Common myeloid progenitor, CD34-positive (primary cell): ENCODE measurements around the gene DAGLB.
A peak's percentile ranks its signal among the peaks of the same experiment; 100 is the strongest.

ENCODE experiments used
- CTCF ChIA-PET: fragments of 350-600 bp; sonication (Branson Sonifier 250); formaldehyde crosslinking; loops from one replicate; lab custom pipeline; 2021; ENCODE audit warnings: antibody characterized with exemption; lab: Charles Lee
- POLR2A ChIA-PET: fragments of 350-600 bp; sonication (Branson Sonifier 250); formaldehyde crosslinking; loops from one replicate; lab custom pipeline; 2021; ENCODE audit warnings: antibody characterized with exemption; lab: Charles Lee
- DNase-seq, 3 donors: peaks; one replicate each; pipeline versions ENCODE4 v3.0.0 to v3.0.0-alpha.2; 2013
- H3K27ac ChIP-seq, 2 experiments: 1 replicate in 1 of 2; 2 replicates in 1 of 2; pipeline ENCODE4 v1.7.0; 2013; ENCODE audit warnings: inconsistent platforms in 2 of 2, low read length in 2 of 2, mild to moderate bottlenecking in 2 of 2, low read depth in 1 of 2, moderate library complexity in 1 of 2; ENCODE audit not compliant: severe bottlenecking in 2 of 2, insufficient read depth in 1 of 2, poor library complexity in 1 of 2
- H3K27me3 ChIP-seq, 5 experiments: replicated peaks in 2 of 5; 1 replicate in 3 of 5; 2 replicates in 2 of 5; pipeline versions ENCODE4 v1.6.1 to v1.7.0; 2013; ENCODE audit warnings: low read length in 4 of 5, mild to moderate bottlenecking in 2 of 5, moderate library complexity in 2 of 5, inconsistent platforms in 1 of 5; ENCODE audit not compliant: insufficient read depth in 5 of 5, control insufficient read depth in 4 of 5
- H3K36me3 ChIP-seq, 4 experiments: 1 replicate in 2 of 4; 2 replicates in 2 of 4; pipeline versions ENCODE4 v1.6.1 to v1.7.0; 2013; ENCODE audit warnings: low read length in 3 of 4, control low read depth in 1 of 4, mild to moderate bottlenecking in 1 of 4; ENCODE audit not compliant: control insufficient read depth in 4 of 4, insufficient read depth in 4 of 4
- H3K4me1 ChIP-seq, 4 experiments: 1 replicate in 3 of 4; 2 replicates in 1 of 4; pipeline versions ENCODE4 v1.6.1 to v1.7.1; 2013; ENCODE audit warnings: low read length in 3 of 4, mild to moderate bottlenecking in 3 of 4, control low read depth in 1 of 4, inconsistent platforms in 1 of 4, moderate library complexity in 1 of 4; ENCODE audit not compliant: control insufficient read depth in 4 of 4, insufficient read depth in 4 of 4; ENCODE audit errors: control extremely low read depth in 1 of 4
- H3K4me3 ChIP-seq, 7 experiments: 1 replicate in 4 of 7; 2 replicates in 3 of 7; pipeline versions ENCODE4 v1.5.1 to v1.7.0; 2013; ENCODE audit warnings: mild to moderate bottlenecking in 7 of 7, low read length in 6 of 7, moderate library complexity in 6 of 7, inconsistent platforms in 2 of 7, low read depth in 2 of 7, control low read depth in 1 of 7; ENCODE audit not compliant: insufficient read depth in 4 of 7, control insufficient read depth in 1 of 7; ENCODE audit errors: extremely low read depth in 1 of 7
- H3K9me3 ChIP-seq, 5 experiments: 1 replicate in 4 of 5; 2 replicates in 1 of 5; pipeline versions ENCODE4 v1.6.1 to v1.7.1; 2013; ENCODE audit warnings: low read length in 4 of 5, mild to moderate bottlenecking in 2 of 5, inconsistent platforms in 1 of 5, low read depth in 1 of 5, moderate library complexity in 1 of 5; ENCODE audit not compliant: control insufficient read depth in 4 of 5, insufficient read depth in 2 of 5; ENCODE audit errors: control extremely low read depth in 1 of 5
- WGBS: methylation state at CpG from one replicate; pipeline ENCODE4 v1.1.5; 2013; ENCODE audit not compliant: insufficient coverage; 5-methylcytosine and 5-hydroxymethylcytosine counted together

DAGLB gene

GRCh38 chr7:6394114-6394513 lies 53.6 kb downstream of the DAGLB start:
- peaks cover 5 to 31% (median 29%) of the 10 kb centered on the region in 4 experiments for H3K4me1 ChIP-seq
- H3K27ac ChIP-seq = peak overlapping the region; percentile 34 to 77
- 97% methylated on average over 6 of the region's 6 CpGs for WGBS
- H3K36me3 ChIP-seq = peaks cover 10 to 48% (median 24%) of the 10 kb centered on the region in 4 experiments
- ChIA-PET CTCF (interaction anchor here (2.8 kb wide), 1 partner anchor 16 kb away, joined by 9 read pairs; no protein-coding TSS in a partner anchor), POLR2A (no interaction called here)
- no peaks in the 10 kb centered on the region for H3K9me3 ChIP-seq
- no peak overlapping the region for H3K4me3 ChIP-seq
- H3K27me3 ChIP-seq = no peaks in the 10 kb centered on the region
- no peak for DNase-seq

GRCh38 chr7:6393667-6394056 lies 54.1 kb downstream of the DAGLB start:
- H3K27me3 ChIP-seq = no peaks in the 10 kb centered on the region
- ChIA-PET POLR2A (no interaction called here), CTCF (interaction anchor here (2.8 kb wide), 1 partner anchor 16 kb away, joined by 9 read pairs; no protein-coding TSS in a partner anchor)
- H3K9me3 ChIP-seq = no peaks in the 10 kb centered on the region
- H3K4me1 ChIP-seq = peaks cover 5 to 31% (median 29%) of the 10 kb centered on the region in 4 experiments
- peaks cover 8 to 47% (median 25%) of the 10 kb centered on the region in 4 experiments for H3K36me3 ChIP-seq
- peak overlapping the region in 1 of 7 experiments; percentile 45 for H3K4me3 ChIP-seq
- DNase-seq = no peak
- WGBS = 85% methylated on average over 3 of the region's 3 CpGs
- peak overlapping the region; percentile 34 to 77 for H3K27ac ChIP-seq

- 40% methylated on average over 5 of the region's 11 CpGs for WGBS
- ChIA-PET POLR2A (no interaction called here), CTCF (interaction anchor here (1.7 to 2.8 kb wide), 3 partner anchors 9 to 32 kb away, joined by 4 to 9 read pairs (median 6); no protein-coding TSS in a partner anchor)
- DNase-seq = peak; percentile 75 to 90 (median 88)
- peak overlapping the region in 1 of 7 experiments; percentile 45 for H3K4me3 ChIP-seq
- H3K4me1 ChIP-seq = peaks cover 5 to 31% (median 29%) of the 10 kb centered on the region in 4 experiments
- no peaks in the 10 kb centered on the region for H3K27me3 ChIP-seq
- H3K36me3 ChIP-seq = peaks cover 8 to 49% (median 26%) of the 10 kb centered on the region in 4 experiments
- H3K27ac ChIP-seq = peak overlapping the region; percentile 34 to 77
- no peaks in the 10 kb centered on the region for H3K9me3 ChIP-seq
These were observed 54.8 kb downstream of the DAGLB start for GRCh38 chr7:6392712-6393666.

GRCh38 chr7:6389728-6390127 lies 58.0 kb downstream of the DAGLB start:
- POLR2A ChIA-PET = interaction anchor here (0.6 kb wide), 1 partner anchor 22 kb away, joined by 5 read pairs; no protein-coding TSS in a partner anchor
- no CpG with 5 or more reads among the region's 2 CpGs for WGBS

GRCh38 chr7:6387734-6388294 lies 59.9 kb downstream of the DAGLB start:
- 100% methylated on average over 6 of the region's 7 CpGs for WGBS
- CTCF ChIA-PET = no interaction called here
- H3K36me3 ChIP-seq = peaks cover 3 to 38% (median 25%) of the 10 kb centered on the region in 4 experiments
- peaks cover 12 to 31% (median 14%) of the 10 kb centered on the region in 4 experiments for H3K4me1 ChIP-seq
- POLR2A ChIA-PET = no interaction called here
- no peak overlapping the region for H3K27ac ChIP-seq
- H3K27me3 ChIP-seq = no peaks in the 10 kb centered on the region
- H3K4me3 ChIP-seq = no peak overlapping the region
- H3K9me3 ChIP-seq = no peaks in the 10 kb centered on the region
- DNase-seq = no peak

More at GRCh38 chr7:6389728-6390127, 58.0 kb downstream of the DAGLB start:
- H3K27me3 ChIP-seq = no peaks in the 10 kb centered on the region
- no peak overlapping the region for H3K27ac ChIP-seq
- H3K4me1 ChIP-seq = peaks cover 11 to 28% (median 21%) of the 10 kb centered on the region in 4 experiments
- no peak overlapping the region for H3K4me3 ChIP-seq
- CTCF ChIA-PET = no interaction called here
- peaks cover 8 to 48% (median 30%) of the 10 kb centered on the region in 4 experiments for H3K36me3 ChIP-seq
- no peak for DNase-seq
- H3K9me3 ChIP-seq = no peaks in the 10 kb centered on the region

GRCh38 chr7:6386779-6387178 lies 61.0 kb downstream of the DAGLB start:
- Histone ChIP-seq H3K4me3 (no peak overlapping the region), H3K27me3 (no peaks in the 10 kb centered on the region), H3K36me3 (peaks cover 0 to 35% (median 19%) of the 10 kb centered on the region in 4 experiments), H3K9me3 (no peaks in the 10 kb centered on the region), H3K27ac (no peak overlapping the region), H3K4me1 (peaks cover 14 to 39% (median 19%) of the 10 kb centered on the region in 4 experiments)
- 86% methylated on average over 1 of the region's 3 CpGs for WGBS
- ChIA-PET POLR2A (no interaction called here), CTCF (interaction anchor here (1.0 to 1.3 kb wide), 2 partner anchors 10 to 13 kb away, joined by 3 to 4 read pairs; no protein-coding TSS in a partner anchor)
- no peak for DNase-seq
